ENCODE results near the gene KDM1A.

The KDM1A gene

GRCh38 chr1:23062271-23062670 is 43.0 kb downstream of the KDM1A start:
- no peak for DNase-seq
- intact Hi-C loops (cut with DNase I), result no loop called here

- no peak for DNase-seq
- intact Hi-C loops (cut with DNase I), result no loop called here
Measured at GRCh38 chr1:23065385-23065784, 46.1 kb downstream of the KDM1A start.

- DNase-seq, result no peak
- intact Hi-C loops (cut with DNase I), result no loop called here
Measured at GRCh38 chr1:23066075-23066474, 46.8 kb downstream of the KDM1A start.

GRCh38 chr1:23069149-23069548 is 49.9 kb downstream of the KDM1A start:
- DNase-seq, result no peak
- intact Hi-C loops (cut with DNase I), result no loop called here

GRCh38 chr1:23069675-23070074 is 50.4 kb downstream of the KDM1A start:
- intact Hi-C loops (cut with DNase I), result no loop called here
- peak in 1 of 10 donors; percentile 55 for DNase-seq

DNA sequence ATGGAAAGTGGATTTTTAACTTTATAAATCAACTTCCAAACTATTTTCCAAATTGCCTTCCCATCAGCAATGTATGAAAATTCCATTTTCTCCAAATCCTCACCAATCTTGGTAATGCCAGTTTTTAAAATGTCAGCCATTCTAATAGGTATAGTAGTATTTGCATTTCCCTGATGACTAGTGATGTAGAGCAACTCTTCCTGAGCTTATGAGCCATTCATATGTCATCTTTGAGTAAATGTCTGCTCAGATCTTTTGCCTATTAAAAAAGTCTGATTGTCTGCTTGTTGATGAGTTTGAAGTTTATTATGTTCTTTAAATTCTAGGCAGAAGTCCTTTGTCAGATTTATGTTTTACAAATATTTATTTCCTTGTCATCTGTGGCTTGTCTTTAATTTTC is 54.7 kb downstream of the KDM1A start:
- no peak for DNase-seq
- intact Hi-C loops (cut with DNase I), result no loop called here

- intact Hi-C loops (cut with DNase I), result no loop called here
- DNase-seq, result no peak
Measured at GRCh38 chr1:23079025-23079424, 59.8 kb downstream of the KDM1A start.

DNA sequence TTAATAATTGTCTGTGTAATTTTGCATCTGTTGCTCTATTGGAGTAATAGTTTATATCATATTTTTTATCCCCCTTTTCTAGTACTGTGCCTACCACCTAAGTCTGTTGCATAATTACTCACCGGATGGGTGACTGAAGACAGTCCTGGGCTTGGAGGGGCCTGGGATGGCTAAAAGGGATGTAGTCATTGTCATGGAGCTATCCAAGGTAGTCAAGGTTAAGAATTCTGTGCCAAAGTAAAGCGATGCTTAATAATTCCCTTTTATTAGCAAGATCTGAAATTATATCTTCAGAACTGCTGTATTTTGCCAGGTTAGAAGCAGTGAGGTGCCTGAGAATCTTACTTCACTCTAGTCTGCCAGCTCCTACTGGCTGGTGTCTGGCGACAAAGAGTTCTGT is 61.6 kb downstream of the KDM1A start:
- no peak for DNase-seq
- intact Hi-C loops (cut with DNase I), result no loop called here

GRCh38 chr1:23081376-23081775 is 62.1 kb downstream of the KDM1A start:
- DNase-seq, result no peak
- intact Hi-C loops (cut with DNase I), result no loop called here

- DNase-seq, result peak in 1 of 10 donors; percentile 57
- intact Hi-C loops (cut with DNase I), result no loop called here
Measured at GRCh38 chr1:23083714-23084480, 64.6 kb downstream of the KDM1A start.

DNA sequence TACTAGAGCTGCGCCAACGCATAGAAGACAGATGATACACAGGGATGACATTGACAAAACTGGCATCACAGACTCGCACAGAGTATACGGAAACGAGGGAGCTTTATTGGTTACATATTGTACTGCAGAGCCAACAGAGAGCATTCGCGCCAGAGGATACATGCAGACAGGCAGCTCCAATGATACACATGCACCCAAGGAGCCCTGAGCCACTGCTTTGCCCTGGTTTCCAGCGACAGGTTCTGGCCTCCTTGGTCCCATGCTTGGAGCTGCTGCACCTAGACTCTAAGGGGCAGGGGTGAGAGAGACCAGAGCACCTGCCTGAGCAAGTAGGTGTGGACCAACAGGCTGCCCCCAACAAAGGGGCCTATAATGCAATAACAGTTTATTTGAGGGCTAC is 65.6 kb downstream of the KDM1A start:
- DNase-seq, result no peak
- intact Hi-C loops (cut with DNase I), result no loop called here

DNA sequence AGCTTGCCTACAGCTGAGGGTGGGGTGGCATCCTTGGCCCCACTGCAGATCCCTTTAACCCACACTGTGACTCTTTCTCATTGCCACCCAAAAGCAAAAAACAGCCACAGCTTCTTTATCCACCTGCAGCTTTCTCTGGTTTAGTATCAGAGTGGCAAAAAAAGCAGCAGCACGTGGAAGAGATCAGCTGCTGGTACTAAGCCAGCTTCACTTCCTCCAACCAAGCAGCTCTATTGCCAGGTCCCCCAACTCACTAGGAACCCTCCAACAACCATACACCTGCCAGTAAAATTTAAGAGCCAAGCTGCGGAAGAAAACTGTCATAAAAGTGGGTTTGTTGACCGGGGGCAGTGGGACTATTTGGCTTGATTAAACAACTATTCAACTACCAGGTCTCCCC is 66.4 kb downstream of the KDM1A start:
- intact Hi-C loops (cut with DNase I), result no loop called here

DNA sequence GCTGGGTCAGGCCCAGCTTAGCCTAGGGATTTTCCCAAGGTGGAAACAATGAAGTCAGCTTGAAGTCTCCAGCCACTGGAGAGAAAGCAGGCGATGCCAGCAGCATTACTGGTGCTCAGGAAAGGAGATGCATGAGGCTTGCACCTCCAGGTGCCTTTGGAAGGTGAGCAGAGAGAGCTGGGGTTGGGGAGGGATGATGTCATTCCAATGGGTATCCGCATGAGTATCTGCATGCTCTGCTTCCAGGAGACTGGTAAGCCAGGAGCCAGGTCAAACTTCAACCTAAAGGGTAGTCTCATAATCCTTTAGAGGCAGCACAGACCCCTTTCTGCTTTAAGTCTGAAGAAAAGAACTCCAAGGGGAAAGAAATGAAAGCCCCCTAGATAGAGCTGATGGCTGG is 68.8 kb downstream of the KDM1A start:
- intact Hi-C loops (cut with DNase I), result no loop called here
- no peak for DNase-seq

More for the DNA sequence above, 66.4 kb downstream of the KDM1A start:
- DNase-seq, result no peak

- intact Hi-C loops (cut with DNase I), result loop anchor here (10.0 kb wide), 3 partner anchors 115 to 315 kb away; partner anchors contain the start of gene LACTBL1
- no peak for DNase-seq
Measured at GRCh38 chr1:23090056-23090455, 70.8 kb downstream of the KDM1A start.

GRCh38 chr1:23091545-23091944 is 72.3 kb downstream of the KDM1A start:
- intact Hi-C loops (cut with DNase I), result loop anchor here (10.0 kb wide), 3 partner anchors 117 to 313 kb away; partner anchors contain the start of gene LACTBL1
- no peak for DNase-seq

DNA sequence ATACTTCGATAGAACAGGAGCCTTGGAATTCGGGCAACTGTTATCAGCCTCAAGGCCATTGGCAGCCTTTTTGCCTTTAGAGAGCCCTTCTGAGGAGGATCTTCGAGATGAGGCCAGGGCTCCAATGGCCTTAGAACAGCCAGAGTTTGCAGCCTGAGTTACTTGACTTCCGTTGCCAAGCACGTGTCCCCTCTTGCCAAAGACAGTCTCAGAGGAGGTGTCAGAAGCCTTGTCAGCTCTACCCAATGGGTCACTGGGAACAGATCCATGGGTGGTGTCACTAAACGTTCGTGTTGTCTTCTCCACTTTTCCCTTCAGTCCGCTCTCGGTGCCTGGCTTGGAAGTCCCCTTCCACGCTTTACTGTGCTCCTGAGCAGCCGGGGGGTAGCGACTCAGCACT is 73.2 kb downstream of the KDM1A start:
- intact Hi-C loops (cut with DNase I), result loop anchor here (10.0 kb wide), 3 partner anchors 118 to 312 kb away; partner anchors contain the start of gene LACTBL1
- DNase-seq, result no peak

DNA sequence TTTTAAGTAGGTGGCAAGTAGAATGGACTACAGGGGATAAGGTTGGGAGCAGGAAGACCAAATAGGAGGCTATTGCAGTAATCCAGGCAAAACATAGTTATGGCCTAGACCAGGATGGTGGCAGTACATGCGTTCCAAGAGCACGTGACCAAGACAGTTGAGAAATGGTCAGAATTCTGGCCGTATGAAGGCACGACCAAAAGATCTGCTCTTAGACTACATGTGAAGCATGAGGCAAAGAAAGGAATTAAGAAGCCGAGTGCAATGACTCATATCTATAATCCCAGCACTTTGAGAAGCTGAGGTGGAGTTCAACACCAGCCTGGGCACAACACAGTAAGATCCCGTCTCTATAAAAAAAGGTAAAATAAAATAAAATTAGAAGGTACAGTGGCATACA is 78.0 kb downstream of the KDM1A start:
- intact Hi-C loops (cut with DNase I), result loop anchor here (10.0 kb wide), 3 partner anchors 123 to 307 kb away; partner anchors contain the start of gene LACTBL1
- DNase-seq, result no peak

DNA sequence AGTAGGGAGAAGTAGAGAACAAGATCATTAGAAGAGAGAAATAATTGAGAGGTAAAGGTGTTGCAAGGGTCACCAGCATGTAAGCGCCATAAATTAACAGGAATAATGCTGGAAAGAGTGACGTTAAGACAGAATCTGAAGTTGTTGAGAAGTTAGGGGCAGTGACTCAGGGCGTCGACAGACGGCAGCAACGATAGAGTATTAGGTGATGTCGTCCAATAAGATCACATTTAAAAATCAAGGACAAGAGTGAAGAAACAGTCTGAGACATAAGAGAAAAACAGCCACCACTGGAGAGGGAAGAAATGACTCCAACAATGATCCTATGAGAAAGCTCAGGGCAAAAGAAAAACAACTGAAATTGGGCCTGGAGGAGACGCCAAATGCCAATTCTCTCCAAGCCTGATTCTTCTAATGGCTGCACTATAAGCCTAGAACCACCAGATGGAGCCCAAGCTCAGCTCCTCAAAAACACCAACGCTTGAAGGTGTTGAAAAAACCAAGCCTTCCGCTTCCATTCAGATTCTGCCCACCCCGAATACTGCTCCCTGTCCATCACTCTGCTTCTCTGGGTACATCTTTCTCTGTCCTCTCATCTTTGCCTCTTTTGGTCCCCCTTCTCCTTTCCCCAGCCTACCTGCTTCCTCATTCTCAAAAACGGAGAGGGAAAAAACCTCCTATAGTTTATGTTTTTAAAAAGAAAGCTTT is 79.3 kb downstream of the KDM1A start:
- DNase-seq, result peak in 7 of 10 donors; percentile 23 to 90 (median 57)
- intact Hi-C loops (cut with DNase I), result loop anchor here (1.0 to 10.0 kb wide), 4 partner anchors 86 to 306 kb away; partner anchors contain the start of gene LACTBL1

- no peak for DNase-seq
- intact Hi-C loops (cut with DNase I), result loop anchor here (10.0 kb wide), 3 partner anchors 124 to 306 kb away; partner anchors contain the start of gene LACTBL1
Measured at GRCh38 chr1:23099171-23099536, 79.9 kb downstream of the KDM1A start.

DNA sequence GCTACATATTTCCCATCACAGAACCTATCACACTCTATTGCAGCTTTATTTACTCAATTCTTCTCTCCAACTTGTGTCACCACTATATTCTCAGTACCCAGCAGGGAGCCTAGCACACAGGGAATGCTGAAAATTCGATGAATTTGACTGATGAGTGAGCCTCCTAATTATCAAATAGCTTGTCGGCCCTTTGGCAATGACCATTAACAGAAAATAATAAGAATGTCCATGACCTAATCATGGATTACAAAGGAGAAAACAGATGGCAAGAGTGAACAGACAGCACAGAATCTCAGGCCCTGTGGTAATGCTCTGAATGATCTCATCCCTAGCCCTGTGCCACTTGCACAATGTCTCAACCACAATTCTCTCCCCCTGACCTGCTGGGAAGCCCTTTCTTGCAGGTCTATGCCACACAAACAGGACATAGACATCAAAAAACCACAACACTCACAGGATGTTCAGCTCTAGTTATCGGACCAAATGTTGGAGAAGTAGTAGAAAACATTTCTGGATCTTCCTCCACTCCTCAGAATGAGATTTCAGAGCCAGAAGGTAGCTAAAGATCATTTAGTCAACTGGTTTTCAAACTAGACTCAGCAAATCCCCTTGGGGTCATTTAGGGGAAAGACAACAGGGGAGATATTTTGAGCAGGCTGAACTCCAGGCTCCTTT is 80.9 kb downstream of the KDM1A start:
- intact Hi-C loops (cut with DNase I), result no loop called here
- DNase-seq, result no peak

Measured in posterior cingulate gyrus (tissue), 11 donors.